GM23338 (cell line): ENCODE data around the gene S100A8. TPM values are rescaled to one million over a fixed set of nuclear protein-coding genes. Genes with fewer than 3 reads are reported as not detected.

Source experiments
- ATAC-seq: fragments of 200-7000 bp; cut with Tn5 transposase; 3 replicates; pipeline ENCODE4 v1.9.1; 2020
- DNase-seq: peaks from one replicate; pipeline ENCODE4 v3.0.0-alpha.2; 2015; ENCODE audit warnings: low spot score
- H2AFZ ChIP-seq: fragments of 200-600 bp; sonication (generic); 2 replicates; pipeline ENCODE4 v1.8.0; 2016; ENCODE audit warnings: antibody characterized with exemption, mild to moderate bottlenecking, moderate library complexity
- H3F3A ChIP-seq: fragments of 200-600 bp; sonication (generic); replicated peaks from 2 replicates; pipeline ENCODE4 v1.8.0; 2017; ENCODE audit warnings: antibody characterized with exemption, mixed run types, low read depth
- H3K27ac ChIP-seq: fragments of 200-600 bp; sonication (generic); 2 replicates; pipeline ENCODE4 v1.6.1; 2016; ENCODE audit warnings: low read depth
- H3K27me3 ChIP-seq: fragments of 200-600 bp; sonication (generic); 2 replicates; pipeline ENCODE4 v1.8.0; 2016; ENCODE audit warnings: mild to moderate bottlenecking, mixed run types, moderate library complexity; ENCODE audit not compliant: insufficient read depth
- H3K36me3 ChIP-seq: fragments of 200-600 bp; sonication (generic); 2 replicates; pipeline ENCODE4 v1.8.0; 2016; ENCODE audit warnings: mild to moderate bottlenecking; ENCODE audit not compliant: insufficient read depth
- H3K4me1 ChIP-seq: fragments of 200-600 bp; sonication (generic); 2 replicates; pipeline ENCODE4 v1.8.0; 2016; ENCODE audit warnings: mild to moderate bottlenecking, moderate library complexity; ENCODE audit not compliant: insufficient read depth
- H3K4me2 ChIP-seq: fragments of 200-600 bp; sonication (generic); 2 replicates; pipeline ENCODE4 v1.7.1; 2017; ENCODE audit warnings: mixed run types
- H3K4me3 ChIP-seq: fragments of 200-600 bp; sonication (generic); 2 replicates; pipeline ENCODE4 v1.6.1; 2016; ENCODE audit warnings: mixed run types
- H3K79me2 ChIP-seq: fragments of 200-600 bp; sonication (generic); replicated peaks from 2 replicates; pipeline ENCODE4 v1.8.0; 2017; ENCODE audit warnings: mild to moderate bottlenecking; ENCODE audit not compliant: insufficient read depth
- H3K9me2 ChIP-seq: fragments of 200-600 bp; sonication (generic); 2 replicates; pipeline ENCODE4 v1.8.0; 2017; ENCODE audit not compliant: insufficient read depth
- H4K20me1 ChIP-seq: fragments of 200-600 bp; sonication (generic); replicated peaks from 2 replicates; pipeline ENCODE4 v1.8.0; 2017; ENCODE audit warnings: mild to moderate bottlenecking; ENCODE audit not compliant: insufficient read depth
- H3K27ac Mint-ChIP-seq: 2 replicates; pipeline ENCODE4 v1.8.0; 2020; ENCODE audit warnings: inconsistent platforms, mild to moderate bottlenecking, moderate library complexity, mixed read lengths
- H3K27me3 Mint-ChIP-seq: 3 replicates; pipeline ENCODE4 v1.8.0; 2022; ENCODE audit warnings: low read depth, mild to moderate bottlenecking, moderate library complexity, mixed read lengths, inconsistent platforms; ENCODE audit not compliant: insufficient read depth, poor library complexity
- H3K36me3 Mint-ChIP-seq: 3 replicates; pipeline ENCODE4 v1.8.0; 2021; ENCODE audit warnings: low read depth, mild to moderate bottlenecking, inconsistent platforms, moderate library complexity, mixed read lengths
- H3K4me1 Mint-ChIP-seq: 3 replicates; pipeline ENCODE4 v1.8.0; 2020; ENCODE audit warnings: mild to moderate bottlenecking, inconsistent platforms, mixed read lengths
- H3K4me3 Mint-ChIP-seq: 3 replicates; pipeline ENCODE4 v1.8.0; 2021; ENCODE audit warnings: moderate library complexity, mild to moderate bottlenecking, inconsistent platforms, mixed read lengths
- H3K9me3 Mint-ChIP-seq: 3 replicates; pipeline ENCODE4 v1.8.0; 2020; ENCODE audit warnings: moderate library complexity, mild to moderate bottlenecking, inconsistent platforms, mixed read lengths
- CREB1 ChIP-seq: fragments of 250-450 bp; sonication (Bioruptor Pico); IDR thresholded peaks from 2 replicates; pipeline ENCODE4 v1.5.0; 2020; ENCODE audit warnings: low read depth, mild to moderate bottlenecking, moderate library complexity
- EZH2 ChIP-seq: fragments of 200-600 bp; sonication (generic); IDR thresholded peaks from one replicate; pipeline ENCODE4 v1.8.0; 2017; ENCODE audit warnings: antibody characterized with exemption, mild to moderate bottlenecking, low read depth; ENCODE audit not compliant: unreplicated experiment
- JUNB ChIP-seq: IDR thresholded peaks from one replicate; pipeline ENCODE4 v1.6.1; 2016; ENCODE audit warnings: antibody characterized with exemption; ENCODE audit not compliant: unreplicated experiment
- NANOG ChIP-seq: IDR thresholded peaks from 2 replicates; pipeline ENCODE4 v1.6.1; 2016; ENCODE audit warnings: antibody characterized with exemption, borderline replicate concordance
- POLR2AphosphoS5 ChIP-seq: IDR thresholded peaks from 2 replicates; pipeline ENCODE4 v1.6.1; 2016; ENCODE audit warnings: antibody characterized with exemption, low read depth
- polyA plus RNA-seq: library from polyadenylated mRNA; unstranded; fragments of >200 nt; fragmentation: Nextera tagmentation; extraction: Ambion mirVana; gene quantifications from 2 replicates; pipeline ENCODE4 v1.2.1, GENCODE V29; 2016
- total RNA-seq: library from RNA; depleted of rRNA; stranded (reverse); fragments of >200 nt; shearing (Covaris generic); gene quantifications from 2 replicates; pipeline ENCODE4 v1.2.3, GENCODE V29; 2014
- TF ChIP-seq, protein P1 (sequence below): IDR thresholded peaks from one replicate; pipeline ENCODE4 v1.6.1; 2018; ENCODE audit warnings: antibody characterized with exemption; ENCODE audit not compliant: unreplicated experiment
- TF ChIP-seq, protein P2 (sequence below), 2 experiments: fragments of 200-600 bp in 1 of 2; sonication (generic) in 1 of 2; conservative IDR thresholded peaks; 2 replicates each; pipeline versions ENCODE4 v1.5.1 to v1.6.1; 2016 to 2017; ENCODE audit warnings: antibody characterized with exemption in 2 of 2, low read depth in 2 of 2, mild to moderate bottlenecking in 2 of 2, moderate library complexity in 1 of 2

Gene S100A8
- total and polyA plus RNA-seq, 2 experiments from 2014 or later = not detected

DNA sequence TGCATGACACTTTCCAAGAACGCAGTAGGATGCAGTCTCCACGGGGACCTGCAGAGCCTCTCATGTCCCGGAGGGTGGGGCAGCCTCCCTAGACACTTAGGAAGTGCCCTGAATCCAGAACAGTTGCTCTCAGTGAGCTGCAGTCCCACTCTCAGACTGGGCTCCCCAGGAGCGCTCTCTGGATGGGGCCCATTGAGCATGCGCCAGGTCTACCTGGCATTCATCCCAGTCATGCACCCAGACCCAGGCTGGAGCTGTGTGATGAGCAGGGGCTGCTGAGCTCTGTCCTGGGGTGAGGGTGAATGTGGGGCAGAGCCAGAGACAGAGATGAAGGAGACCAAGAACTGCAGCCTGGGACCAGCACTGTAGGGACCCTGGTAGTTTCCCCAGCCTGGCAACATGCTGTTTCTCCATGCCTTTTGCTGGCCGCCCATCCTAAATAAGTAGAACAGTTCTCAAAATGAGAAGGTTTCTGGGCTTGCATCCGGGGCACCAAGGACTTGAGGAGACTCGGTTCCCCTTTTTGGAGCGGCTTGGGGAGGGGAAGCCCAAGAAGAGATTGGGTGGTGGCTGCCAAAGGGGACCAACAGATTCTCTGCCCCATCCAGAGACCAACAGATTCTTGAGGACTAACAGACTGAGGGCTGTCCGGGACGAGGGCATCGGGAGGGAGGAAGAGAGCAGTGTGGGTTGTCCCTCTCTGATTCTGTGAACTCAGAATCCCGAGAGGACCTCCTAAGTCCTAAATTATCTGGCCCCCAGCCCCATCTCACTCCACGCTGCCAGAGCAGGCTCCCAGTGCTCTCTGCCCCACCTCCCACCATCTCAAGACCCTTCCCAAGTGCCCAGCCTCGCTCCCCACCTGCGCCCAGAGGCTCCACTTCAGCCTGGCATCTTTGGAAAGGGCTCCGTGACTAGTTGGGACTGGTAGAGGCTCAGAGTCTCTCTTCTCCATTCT lies 41.2 kb downstream of the S100A8 start (continued):
- TF ChIP-seq, protein P1, sequence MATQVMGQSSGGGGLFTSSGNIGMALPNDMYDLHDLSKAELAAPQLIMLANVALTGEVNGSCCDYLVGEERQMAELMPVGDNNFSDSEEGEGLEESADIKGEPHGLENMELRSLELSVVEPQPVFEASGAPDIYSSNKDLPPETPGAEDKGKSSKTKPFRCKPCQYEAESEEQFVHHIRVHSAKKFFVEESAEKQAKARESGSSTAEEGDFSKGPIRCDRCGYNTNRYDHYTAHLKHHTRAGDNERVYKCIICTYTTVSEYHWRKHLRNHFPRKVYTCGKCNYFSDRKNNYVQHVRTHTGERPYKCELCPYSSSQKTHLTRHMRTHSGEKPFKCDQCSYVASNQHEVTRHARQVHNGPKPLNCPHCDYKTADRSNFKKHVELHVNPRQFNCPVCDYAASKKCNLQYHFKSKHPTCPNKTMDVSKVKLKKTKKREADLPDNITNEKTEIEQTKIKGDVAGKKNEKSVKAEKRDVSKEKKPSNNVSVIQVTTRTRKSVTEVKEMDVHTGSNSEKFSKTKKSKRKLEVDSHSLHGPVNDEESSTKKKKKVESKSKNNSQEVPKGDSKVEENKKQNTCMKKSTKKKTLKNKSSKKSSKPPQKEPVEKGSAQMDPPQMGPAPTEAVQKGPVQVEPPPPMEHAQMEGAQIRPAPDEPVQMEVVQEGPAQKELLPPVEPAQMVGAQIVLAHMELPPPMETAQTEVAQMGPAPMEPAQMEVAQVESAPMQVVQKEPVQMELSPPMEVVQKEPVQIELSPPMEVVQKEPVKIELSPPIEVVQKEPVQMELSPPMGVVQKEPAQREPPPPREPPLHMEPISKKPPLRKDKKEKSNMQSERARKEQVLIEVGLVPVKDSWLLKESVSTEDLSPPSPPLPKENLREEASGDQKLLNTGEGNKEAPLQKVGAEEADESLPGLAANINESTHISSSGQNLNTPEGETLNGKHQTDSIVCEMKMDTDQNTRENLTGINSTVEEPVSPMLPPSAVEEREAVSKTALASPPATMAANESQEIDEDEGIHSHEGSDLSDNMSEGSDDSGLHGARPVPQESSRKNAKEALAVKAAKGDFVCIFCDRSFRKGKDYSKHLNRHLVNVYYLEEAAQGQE = no peak

DNA sequence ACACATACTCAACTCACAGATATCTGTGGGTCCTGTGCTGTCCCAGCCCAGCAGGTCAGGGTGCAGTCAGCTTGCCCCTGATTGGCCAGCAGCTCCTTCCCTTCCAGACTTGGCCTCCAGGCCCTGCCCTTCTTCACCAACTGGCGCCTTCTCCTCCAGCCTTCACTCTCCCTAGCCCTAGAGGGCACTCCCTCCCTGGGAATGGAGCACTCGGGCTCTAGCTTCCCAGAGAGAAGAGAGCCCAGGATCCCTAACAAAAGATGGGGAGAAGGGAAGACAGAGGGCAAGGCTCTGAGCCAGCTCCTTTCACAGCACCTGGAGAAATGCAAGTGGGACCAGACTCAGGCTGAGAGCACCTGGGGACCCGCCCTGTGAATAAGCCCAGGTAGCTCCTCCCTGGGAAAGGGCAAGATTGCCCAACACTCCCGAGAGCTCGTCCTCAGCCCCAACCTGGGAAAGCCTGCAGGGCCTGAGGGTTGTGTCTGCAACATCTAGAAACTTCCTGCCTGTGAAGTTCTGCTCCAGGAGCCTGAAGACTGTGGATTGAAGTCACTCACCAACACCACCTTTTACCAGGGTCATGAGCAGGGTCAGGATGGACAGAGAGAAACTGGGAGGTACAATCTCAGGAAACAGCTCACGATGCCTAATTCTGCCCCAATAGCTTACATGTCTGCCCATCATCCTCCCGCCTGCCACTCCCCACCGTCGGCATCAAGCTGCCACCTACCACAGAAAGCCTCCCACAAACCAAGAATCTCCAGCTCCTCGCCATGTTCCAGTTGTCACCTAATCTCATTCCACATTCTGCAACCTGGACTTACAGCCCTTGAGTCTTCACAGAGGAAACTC lies 42.1 kb downstream of the S100A8 start, which contains the start of gene PGLYRP4:
Gene PGLYRP4, minus strand, starts transcription at position 331 of the 852 bp plus-strand sequence. CDS start 909 bp downstream, outside the sequence.
- Histone ChIP-seq H3K4me1 (no peaks in the 10 kb centered on the region), H3K4me2 (no peak within 1 kb of the TSS), H2AFZ (no peak within 1 kb of the TSS), H3F3A (no peaks in the 10 kb centered on the region), H3K36me3 (no peaks in the 10 kb centered on the region), H3K27me3 (no peaks in the 10 kb centered on the region), H3K9me2 (no peaks in the 10 kb centered on the region), H3K27ac (no peak within 1 kb of the TSS), H4K20me1 (no peaks in the 10 kb centered on the region), H3K4me3 (no peak within 1 kb of the TSS), H3K79me2 (no peaks in the 10 kb centered on the region)
- DNase-seq = peak; percentile 42
- Mint-ChIP-seq H3K9me3 (no peaks in the 10 kb centered on the region), H3K27me3 (peaks cover 10% of the 10 kb centered on the region), H3K4me1 (peaks cover 8% of the 10 kb centered on the region; the same call in 2 of the 3 replicates), H3K36me3 (no peaks in the 10 kb centered on the region), H3K27ac (no peak within 1 kb of the TSS), H3K4me3 (no peak within 1 kb of the TSS)
- peak; percentile 75 for ATAC-seq
- TF ChIP-seq POLR2AphosphoS5 = no peak
- TF ChIP-seq CREB1 (CRISPR knock-in tag) = no peak
- no peak for TF ChIP-seq JUNB
- TF ChIP-seq NANOG = no peak
- no peak for TF ChIP-seq EZH2
- TF ChIP-seq, protein P1 = no peak
- TF ChIP-seq, protein P2, sequence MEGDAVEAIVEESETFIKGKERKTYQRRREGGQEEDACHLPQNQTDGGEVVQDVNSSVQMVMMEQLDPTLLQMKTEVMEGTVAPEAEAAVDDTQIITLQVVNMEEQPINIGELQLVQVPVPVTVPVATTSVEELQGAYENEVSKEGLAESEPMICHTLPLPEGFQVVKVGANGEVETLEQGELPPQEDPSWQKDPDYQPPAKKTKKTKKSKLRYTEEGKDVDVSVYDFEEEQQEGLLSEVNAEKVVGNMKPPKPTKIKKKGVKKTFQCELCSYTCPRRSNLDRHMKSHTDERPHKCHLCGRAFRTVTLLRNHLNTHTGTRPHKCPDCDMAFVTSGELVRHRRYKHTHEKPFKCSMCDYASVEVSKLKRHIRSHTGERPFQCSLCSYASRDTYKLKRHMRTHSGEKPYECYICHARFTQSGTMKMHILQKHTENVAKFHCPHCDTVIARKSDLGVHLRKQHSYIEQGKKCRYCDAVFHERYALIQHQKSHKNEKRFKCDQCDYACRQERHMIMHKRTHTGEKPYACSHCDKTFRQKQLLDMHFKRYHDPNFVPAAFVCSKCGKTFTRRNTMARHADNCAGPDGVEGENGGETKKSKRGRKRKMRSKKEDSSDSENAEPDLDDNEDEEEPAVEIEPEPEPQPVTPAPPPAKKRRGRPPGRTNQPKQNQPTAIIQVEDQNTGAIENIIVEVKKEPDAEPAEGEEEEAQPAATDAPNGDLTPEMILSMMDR (conservative IDR thresholded peaks at IDR 0.05; ENCODE audit: low read depth in 2 of 2) = peak in 1 of 2 experiments; percentile 29; a peak in 2 of 4 replicates
